H1 (cell line): ENCODE results near the gene NDUFS8.
"Not testable (repeated sequence)": the region's sequence is repeated elsewhere in the genome, so short reads cannot be mapped to it uniquely, and the experiment has no call there.

ENCODE experiments used
- E2F6 ChIP-seq: IDR thresholded peaks from 2 replicates; pipeline ENCODE4 v1.6.1; 2012; ENCODE audit warnings: inconsistent platforms
- KDM1A ChIP-seq: fragments of 200-600, 300-600 bp; sonication (generic); IDR thresholded peaks from 2 replicates; pipeline ENCODE4 v1.7.1; 2016; ENCODE audit warnings: mild to moderate bottlenecking, low read length, borderline replicate concordance
- POLR2A ChIP-seq, 2 experiments: IDR thresholded peaks; 1 replicate in 1 of 2; 2 replicates in 1 of 2; pipeline ENCODE4 v1.6.1; 2011; ENCODE audit warnings: low read depth in 2 of 2, low read length in 2 of 2, mild to moderate bottlenecking in 2 of 2; ENCODE audit errors: control extremely low read depth in 1 of 2
- POLR2AphosphoS5 ChIP-seq: IDR thresholded peaks from 2 replicates; pipeline ENCODE4 v1.6.1; 2011; ENCODE audit warnings: low read depth, low read length
- RAD21 ChIP-seq, 2 experiments: IDR thresholded peaks in 1 of 2; conservative IDR thresholded peaks in 1 of 2; 2 replicates each; pipeline ENCODE4 v1.6.1; 2011; ENCODE audit warnings: low read depth in 2 of 2, low read length in 2 of 2, improper control_type of control experiment in 1 of 2, inconsistent platforms in 1 of 2, mild to moderate bottlenecking in 1 of 2, moderate library complexity in 1 of 2
- RNF2 ChIP-seq: fragments of 200-900, 300-1000 bp; sonication (generic); IDR thresholded peaks from 2 replicates; pipeline ENCODE4 v1.7.1; 2016; ENCODE audit warnings: borderline replicate concordance, low read depth, mild to moderate bottlenecking, antibody characterized with exemption, low read length; ENCODE audit not compliant: poor library complexity, severe bottlenecking; ENCODE audit errors: missing control alignments
- ZNF274 ChIP-seq: IDR thresholded peaks from 2 replicates; pipeline ENCODE4 v1.7.0; 2012; ENCODE audit warnings: low read length, borderline replicate concordance; ENCODE audit errors: extremely low read depth
- TF ChIP-seq, protein P1 (sequence below): IDR thresholded peaks from 2 replicates; pipeline ENCODE4 v1.6.1; 2012; ENCODE audit warnings: inconsistent platforms
- TF ChIP-seq, protein P2 (sequence below), 3 experiments: IDR thresholded peaks; 1 replicate in 2 of 3; 2 replicates in 1 of 3; pipeline versions ENCODE4 v1.5.1 to v1.6.1; 2011; ENCODE audit warnings: low read length in 3 of 3, mild to moderate bottlenecking in 3 of 3, inconsistent platforms in 2 of 3, low read depth in 1 of 3, moderate library complexity in 1 of 3; ENCODE audit not compliant: insufficient read depth in 1 of 3; ENCODE audit errors: control extremely low read depth in 1 of 3

DNA sequence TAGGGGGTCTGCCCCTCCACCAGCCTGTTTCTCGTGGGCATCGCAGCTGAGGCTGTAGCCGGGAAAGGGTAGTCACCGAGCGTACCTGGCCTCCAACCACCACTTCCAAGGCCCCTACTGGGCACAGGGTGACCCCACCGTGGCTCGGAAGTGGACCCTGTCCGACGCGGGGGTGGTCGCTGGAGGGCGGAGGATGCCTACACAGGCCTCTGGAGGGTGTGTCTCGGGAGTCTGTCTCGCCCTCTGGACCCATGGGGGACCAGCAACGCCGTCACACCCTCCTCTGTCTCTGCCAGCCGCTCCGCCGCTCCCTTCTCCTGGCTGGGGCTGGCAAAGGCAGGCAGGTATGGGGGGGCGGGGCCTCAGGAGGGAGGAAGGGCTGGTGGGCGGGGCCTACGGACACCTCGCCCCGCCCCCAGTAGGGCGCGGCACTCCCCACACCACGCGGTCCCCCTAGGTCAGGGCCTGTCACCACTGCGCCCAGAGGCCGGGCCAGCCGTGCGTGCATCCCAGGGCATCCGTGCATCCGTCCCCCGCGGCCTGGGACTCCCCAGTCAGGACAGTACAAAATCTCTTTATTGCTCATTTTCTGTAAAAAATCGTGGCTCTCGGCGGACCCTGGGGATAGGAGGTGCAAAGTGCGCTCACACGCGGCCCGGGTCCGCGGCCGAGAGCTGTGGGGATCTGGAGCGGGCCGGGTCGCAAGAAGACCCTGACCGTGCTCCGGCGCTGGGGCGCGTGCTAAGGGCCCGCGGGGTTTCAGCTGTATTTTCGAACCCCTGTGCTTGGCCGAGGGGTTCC lies 39.7 kb upstream of the NDUFS8 start:
- TF ChIP-seq, protein P1, sequence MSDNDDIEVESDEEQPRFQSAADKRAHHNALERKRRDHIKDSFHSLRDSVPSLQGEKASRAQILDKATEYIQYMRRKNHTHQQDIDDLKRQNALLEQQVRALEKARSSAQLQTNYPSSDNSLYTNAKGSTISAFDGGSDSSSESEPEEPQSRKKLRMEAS, result peak; percentile 92
- TF ChIP-seq KDM1A; RNF2; RAD21 (IDR thresholded peaks at IDR 0.05 in 1 of 2, conservative IDR thresholded peaks at IDR 0.05 in 1 of 2; ENCODE audit: low read depth in 2 of 2, low read length in 2 of 2); ZNF274: not testable (repeated sequence)
- TF ChIP-seq POLR2AphosphoS5 (peak; percentile 78; the same call in 1 of the 2 replicates), POLR2A (IDR thresholded peaks at IDR 0.05; ENCODE audit: control extremely low read depth in 1 of 2, low read depth in 2 of 2, low read length in 2 of 2) (peak in 1 of 2 experiments; percentile 54; a peak in 1 of 3 replicates), E2F6 (peak; percentile 31; the same call in 1 of the 2 replicates)
- TF ChIP-seq, protein P2, sequence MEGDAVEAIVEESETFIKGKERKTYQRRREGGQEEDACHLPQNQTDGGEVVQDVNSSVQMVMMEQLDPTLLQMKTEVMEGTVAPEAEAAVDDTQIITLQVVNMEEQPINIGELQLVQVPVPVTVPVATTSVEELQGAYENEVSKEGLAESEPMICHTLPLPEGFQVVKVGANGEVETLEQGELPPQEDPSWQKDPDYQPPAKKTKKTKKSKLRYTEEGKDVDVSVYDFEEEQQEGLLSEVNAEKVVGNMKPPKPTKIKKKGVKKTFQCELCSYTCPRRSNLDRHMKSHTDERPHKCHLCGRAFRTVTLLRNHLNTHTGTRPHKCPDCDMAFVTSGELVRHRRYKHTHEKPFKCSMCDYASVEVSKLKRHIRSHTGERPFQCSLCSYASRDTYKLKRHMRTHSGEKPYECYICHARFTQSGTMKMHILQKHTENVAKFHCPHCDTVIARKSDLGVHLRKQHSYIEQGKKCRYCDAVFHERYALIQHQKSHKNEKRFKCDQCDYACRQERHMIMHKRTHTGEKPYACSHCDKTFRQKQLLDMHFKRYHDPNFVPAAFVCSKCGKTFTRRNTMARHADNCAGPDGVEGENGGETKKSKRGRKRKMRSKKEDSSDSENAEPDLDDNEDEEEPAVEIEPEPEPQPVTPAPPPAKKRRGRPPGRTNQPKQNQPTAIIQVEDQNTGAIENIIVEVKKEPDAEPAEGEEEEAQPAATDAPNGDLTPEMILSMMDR (IDR thresholded peaks at IDR 0.05; ENCODE audit: control extremely low read depth in 1 of 3, insufficient read depth in 1 of 3, low read depth in 1 of 3, low read length in 3 of 3), result not testable (repeated sequence)
